ENCODE measurements around the gene TSPAN7. TPM values are rescaled to one million over a fixed set of nuclear protein-coding genes. Genes with fewer than 3 reads are reported as not detected.

Gene TSPAN7
- total and polyA plus RNA-seq, 2 experiments from 2014 or later, result 12.4 to 17.2 TPM

GRCh38 chrX:38607976-38608375 lies 46.6 kb downstream of the TSPAN7 start:
- H3K4me3 ChIP-seq, result no peak overlapping the region
- no peak overlapping the region for H2AFZ ChIP-seq
- H3K9me3 ChIP-seq (ENCODE audit: low read depth), result no peaks in the 10 kb centered on the region
- H3K36me3 ChIP-seq (replicated peaks; ENCODE audit: insufficient read depth, low read depth), result no peaks in the 10 kb centered on the region
- no peaks in the 10 kb centered on the region for H3K79me2 ChIP-seq
- TF ChIP-seq CTCF (IDR thresholded peaks at IDR 0.05; ENCODE audit: poor library complexity), result no peak
- no peak for TF ChIP-seq EZH2phosphoT487 (IDR thresholded peaks at IDR 0.05; ENCODE audit: low read depth, severe bottlenecking, unreplicated experiment)
- TF ChIP-seq EZH2 (IDR thresholded peaks at IDR 0.05; ENCODE audit: borderline replicate concordance), result no peak
- no peaks in the 10 kb centered on the region for H3K4me1 ChIP-seq (ENCODE audit: insufficient read depth)
- H3K27me3 ChIP-seq, result no peaks in the 10 kb centered on the region
- H3K4me2 ChIP-seq, result no peak overlapping the region
- 45% methylated on average over 4 of the region's 4 CpGs for WGBS (ENCODE audit: low lambda C conversion rate, missing lambda C conversion rate)
- no peaks in the 10 kb centered on the region for H4K20me1 ChIP-seq (ENCODE audit: insufficient read depth, poor library complexity, severe bottlenecking)
- H3K27ac ChIP-seq, result no peak overlapping the region
- DNase-seq (ENCODE audit: low spot score), result no peak
- H3K9me2 ChIP-seq (replicated peaks; ENCODE audit: insufficient read depth), result no peaks in the 10 kb centered on the region

- no peak overlapping the region for H3K4me3 ChIP-seq
- no peaks in the 10 kb centered on the region for H3K9me3 ChIP-seq (ENCODE audit: low read depth)
- whole genome bisulfite sequencing (ENCODE audit: low lambda C conversion rate, missing lambda C conversion rate), result 69% methylated on average over 6 of the region's 6 CpGs
- no peaks in the 10 kb centered on the region for H3K36me3 ChIP-seq (replicated peaks; ENCODE audit: insufficient read depth, low read depth)
- TF ChIP-seq EZH2phosphoT487 (IDR thresholded peaks at IDR 0.05; ENCODE audit: low read depth, severe bottlenecking, unreplicated experiment) (no peak), EZH2 (IDR thresholded peaks at IDR 0.05; ENCODE audit: borderline replicate concordance) (no peak), CTCF (IDR thresholded peaks at IDR 0.05; ENCODE audit: poor library complexity) (no peak)
- H3K27ac ChIP-seq, result no peak overlapping the region
- no peaks in the 10 kb centered on the region for H4K20me1 ChIP-seq (ENCODE audit: insufficient read depth, poor library complexity, severe bottlenecking)
- no peak overlapping the region for H2AFZ ChIP-seq
- H3K4me1 ChIP-seq (ENCODE audit: insufficient read depth), result no peaks in the 10 kb centered on the region
- no peaks in the 10 kb centered on the region for H3K79me2 ChIP-seq
- DNase-seq (ENCODE audit: low spot score), result no peak
- no peaks in the 10 kb centered on the region for H3K9me2 ChIP-seq (replicated peaks; ENCODE audit: insufficient read depth)
- H3K4me2 ChIP-seq, result no peak overlapping the region
- no peaks in the 10 kb centered on the region for H3K27me3 ChIP-seq
Measured at GRCh38 chrX:38610849-38611248, 49.5 kb downstream of the TSPAN7 start.

GRCh38 chrX:38612281-38612680 lies 50.9 kb downstream of the TSPAN7 start:
- DNase-seq (ENCODE audit: low spot score), result no peak
- TF ChIP-seq CTCF (IDR thresholded peaks at IDR 0.05; ENCODE audit: poor library complexity), result no peak
- TF ChIP-seq EZH2 (IDR thresholded peaks at IDR 0.05; ENCODE audit: borderline replicate concordance), result no peak
- no peak for TF ChIP-seq EZH2phosphoT487 (IDR thresholded peaks at IDR 0.05; ENCODE audit: low read depth, severe bottlenecking, unreplicated experiment)
- Histone ChIP-seq H3K36me3 (replicated peaks; ENCODE audit: insufficient read depth, low read depth) (no peaks in the 10 kb centered on the region), H3K9me2 (replicated peaks; ENCODE audit: insufficient read depth) (no peaks in the 10 kb centered on the region), H3K27me3 (no peaks in the 10 kb centered on the region), H3K9me3 (ENCODE audit: low read depth) (no peaks in the 10 kb centered on the region), H2AFZ (no peak overlapping the region), H3K4me2 (no peak overlapping the region), H4K20me1 (ENCODE audit: insufficient read depth, poor library complexity, severe bottlenecking) (no peaks in the 10 kb centered on the region), H3K27ac (no peak overlapping the region), H3K4me3 (no peak overlapping the region), H3K79me2 (no peaks in the 10 kb centered on the region), H3K4me1 (ENCODE audit: insufficient read depth) (no peaks in the 10 kb centered on the region)
- WGBS (ENCODE audit: low lambda C conversion rate, missing lambda C conversion rate), result 66% methylated on average over 4 of the region's 4 CpGs

- Histone ChIP-seq H4K20me1 (ENCODE audit: insufficient read depth, poor library complexity, severe bottlenecking) (no peaks in the 10 kb centered on the region), H3K79me2 (no peaks in the 10 kb centered on the region), H3K36me3 (replicated peaks; ENCODE audit: insufficient read depth, low read depth) (no peaks in the 10 kb centered on the region), H3K9me3 (ENCODE audit: low read depth) (no peaks in the 10 kb centered on the region), H3K27ac (no peak overlapping the region), H3K4me1 (ENCODE audit: insufficient read depth) (no peaks in the 10 kb centered on the region), H3K4me3 (no peak overlapping the region), H3K27me3 (no peaks in the 10 kb centered on the region), H3K9me2 (replicated peaks; ENCODE audit: insufficient read depth) (no peaks in the 10 kb centered on the region), H3K4me2 (no peak overlapping the region), H2AFZ (no peak overlapping the region)
- DNase-seq (ENCODE audit: low spot score), result no peak
- TF ChIP-seq EZH2phosphoT487 (IDR thresholded peaks at IDR 0.05; ENCODE audit: low read depth, severe bottlenecking, unreplicated experiment), result no peak
- TF ChIP-seq CTCF (IDR thresholded peaks at IDR 0.05; ENCODE audit: poor library complexity), result no peak
- TF ChIP-seq EZH2 (IDR thresholded peaks at IDR 0.05; ENCODE audit: borderline replicate concordance), result no peak
- 74% methylated on average over 2 of the region's 2 CpGs for WGBS (ENCODE audit: low lambda C conversion rate, missing lambda C conversion rate)
Measured at GRCh38 chrX:38614485-38614884, 53.1 kb downstream of the TSPAN7 start.
